ENCODE data around the gene APLP2.
"Not testable (repeated sequence)": the region's sequence is repeated elsewhere in the genome, so short reads cannot be mapped to it uniquely, and the experiment has no call there.

APLP2 gene

DNA sequence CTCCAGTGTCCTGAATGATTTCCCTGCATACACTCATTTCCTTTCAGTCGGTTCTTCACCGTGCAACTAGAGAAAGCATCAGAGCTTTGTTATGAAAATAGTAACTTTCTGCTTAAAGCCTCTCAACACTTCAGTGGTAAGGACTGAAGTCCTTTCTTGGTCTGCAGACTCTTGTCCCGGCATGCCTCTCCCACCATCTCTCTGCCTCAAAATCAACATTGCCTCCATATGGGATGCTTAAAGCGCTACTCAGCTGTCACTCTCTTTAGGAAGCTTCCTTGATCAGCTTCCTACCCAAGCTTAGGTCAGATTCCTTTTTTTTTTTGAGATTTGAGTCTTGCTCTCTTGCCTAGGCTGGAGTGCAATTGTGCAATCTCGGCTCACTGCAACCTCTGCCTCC is 36.7 kb downstream of the APLP2 start:
- Histone ChIP-seq H3K27me3 (ENCODE audit: control insufficient read depth, insufficient read depth, low read length) (peaks cover 20% of the 10 kb centered on the region), H3K4me1 (ENCODE audit: control insufficient read depth, insufficient read depth, low read length) (peaks cover 21% of the 10 kb centered on the region), H3K9me3 (replicated peaks; ENCODE audit: low read length) (no peaks in the 10 kb centered on the region)

DNA sequence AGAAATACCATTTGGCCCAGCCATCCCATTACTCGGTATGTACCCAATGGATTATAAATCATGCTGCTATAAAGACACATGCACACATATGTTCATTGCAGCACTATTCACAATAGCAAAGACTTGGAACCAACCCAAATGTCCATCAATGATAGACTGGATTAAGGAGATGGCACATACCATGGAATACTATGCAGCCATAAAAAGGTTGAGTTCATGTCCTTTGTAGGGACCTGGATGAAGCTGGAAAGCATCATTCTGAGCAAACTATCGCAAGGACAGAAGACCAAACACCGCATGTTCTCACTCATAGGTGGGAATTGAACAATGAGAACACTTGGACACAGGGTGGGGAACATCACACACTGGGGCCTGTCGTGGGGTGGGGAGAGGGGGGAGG is 39.0 kb downstream of the APLP2 start:
- H3K4me1 ChIP-seq (ENCODE audit: control insufficient read depth, insufficient read depth, low read length); H3K9ac ChIP-seq (ENCODE audit: low read depth, low read length); H3K4me3 ChIP-seq (ENCODE audit: low read length); H3K4me2 ChIP-seq (ENCODE audit: low read length); H3K9me3 ChIP-seq (replicated peaks; ENCODE audit: low read length): not testable (repeated sequence)
- Histone ChIP-seq H3K27me3 (ENCODE audit: control insufficient read depth, insufficient read depth, low read length) (peaks cover 24% of the 10 kb centered on the region), H3K36me3 (ENCODE audit: insufficient read depth, low read length) (peaks cover 39% of the 10 kb centered on the region)

More for the DNA sequence above, 36.7 kb downstream of the APLP2 start:
- H3K9ac ChIP-seq (ENCODE audit: low read depth, low read length): no peak overlapping the region
- peaks cover 21% of the 10 kb centered on the region for H3K36me3 ChIP-seq (ENCODE audit: insufficient read depth, low read length)
- no peak overlapping the region for H3K4me2 ChIP-seq (ENCODE audit: low read length)
- no peak overlapping the region for H3K4me3 ChIP-seq (ENCODE audit: low read length)

DNA sequence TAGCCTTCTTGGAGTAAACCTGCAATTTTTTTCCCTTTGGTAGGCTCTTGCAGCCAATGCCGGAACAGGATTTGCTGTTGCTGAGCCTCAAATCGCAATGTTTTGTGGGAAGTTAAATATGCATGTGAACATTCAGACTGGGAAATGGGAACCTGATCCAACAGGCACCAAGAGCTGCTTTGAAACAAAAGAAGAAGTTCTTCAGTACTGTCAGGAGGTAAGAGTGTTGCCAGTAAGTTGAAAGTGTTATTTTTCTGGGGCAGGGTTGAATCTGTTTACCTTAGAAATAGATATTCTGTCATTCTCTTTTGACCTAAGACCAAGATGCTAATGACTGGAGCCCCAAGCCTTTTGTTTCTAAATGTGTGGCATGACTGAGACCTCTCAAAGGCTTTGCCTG is 39.7 kb downstream of the APLP2 start:
- Histone ChIP-seq H3K4me1 (ENCODE audit: control insufficient read depth, insufficient read depth, low read length) (no peaks in the 10 kb centered on the region), H3K36me3 (ENCODE audit: insufficient read depth, low read length) (peaks cover 45% of the 10 kb centered on the region), H3K27me3 (ENCODE audit: control insufficient read depth, insufficient read depth, low read length) (peaks cover 24% of the 10 kb centered on the region), H3K9me3 (replicated peaks; ENCODE audit: low read length) (no peaks in the 10 kb centered on the region), H3K4me2 (ENCODE audit: low read length) (no peak overlapping the region), H3K9ac (ENCODE audit: low read depth, low read length) (no peak overlapping the region), H3K4me3 (ENCODE audit: low read length) (no peak overlapping the region)

DNA sequence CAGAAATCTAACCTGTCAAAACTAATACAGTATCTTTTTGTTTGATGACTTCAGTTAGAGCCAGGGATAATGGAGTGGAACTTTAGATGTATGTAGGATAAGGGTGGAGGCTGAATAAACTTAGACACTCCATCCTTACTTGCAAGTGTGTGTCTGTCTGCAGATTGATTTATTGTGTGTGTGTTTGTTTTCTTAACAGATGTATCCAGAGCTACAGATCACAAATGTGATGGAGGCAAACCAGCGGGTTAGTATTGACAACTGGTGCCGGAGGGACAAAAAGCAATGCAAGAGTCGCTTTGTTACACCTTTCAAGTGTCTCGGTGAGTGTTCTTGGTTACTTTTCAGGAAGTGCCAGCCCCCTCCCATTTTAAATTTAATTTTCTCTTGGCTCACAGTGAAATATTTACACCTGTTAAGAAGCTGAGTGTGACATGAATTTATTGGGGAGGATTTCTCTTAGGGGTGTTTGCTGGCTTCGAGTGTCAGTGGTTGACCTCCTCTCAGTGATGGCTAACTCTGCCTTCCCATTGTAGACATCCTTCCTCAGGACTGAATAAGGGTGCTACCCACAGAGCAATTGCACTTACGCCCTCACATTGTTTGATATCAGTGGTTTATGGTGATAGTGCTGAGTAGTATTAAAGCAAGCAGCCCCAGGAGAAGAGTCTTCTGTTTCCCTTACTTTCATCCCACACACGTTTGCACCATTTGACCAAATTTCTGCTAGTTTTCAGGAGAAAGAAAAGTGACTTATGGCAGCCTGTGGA is 40.8 kb downstream of the APLP2 start:
- no peak overlapping the region for H3K9ac ChIP-seq (ENCODE audit: low read depth, low read length)
- H3K9me3 ChIP-seq (replicated peaks; ENCODE audit: low read length): no peaks in the 10 kb centered on the region
- peaks cover 45% of the 10 kb centered on the region for H3K36me3 ChIP-seq (ENCODE audit: insufficient read depth, low read length)

DNA sequence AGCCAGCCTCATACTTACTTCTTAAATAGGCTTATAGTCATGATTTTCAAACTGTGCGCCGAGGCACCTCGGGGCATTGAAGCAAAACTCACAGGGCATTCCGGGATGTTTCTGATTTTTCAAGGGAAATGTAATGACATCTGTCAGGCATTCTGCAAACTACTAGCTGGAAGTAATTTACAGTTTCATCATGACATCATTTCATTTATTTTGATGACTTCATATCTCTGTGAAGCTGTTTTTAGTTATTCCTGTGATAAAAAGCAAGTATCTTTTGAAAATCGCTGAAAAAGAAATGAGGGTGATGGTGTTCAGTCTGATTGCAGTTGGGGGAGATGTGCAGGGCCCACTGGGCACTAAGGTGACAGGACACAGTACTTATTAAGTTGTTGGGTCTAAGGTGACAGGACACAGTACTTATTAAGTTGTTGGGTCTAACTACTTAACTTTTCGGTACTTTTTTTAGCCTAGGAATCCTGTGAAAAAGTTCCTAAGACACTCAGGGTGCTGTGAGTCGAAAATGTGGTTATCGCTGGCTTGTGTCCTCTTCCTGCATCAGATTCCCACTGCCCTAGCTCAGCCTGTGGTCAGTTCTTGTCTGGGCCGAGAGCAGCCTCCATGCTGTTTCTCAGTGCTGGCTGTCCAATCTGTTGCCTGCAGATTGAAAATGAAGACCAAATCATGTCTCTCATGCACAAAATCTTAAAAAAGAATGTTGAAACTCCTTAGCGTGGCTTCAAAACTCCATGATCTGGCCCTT is 42.6 kb downstream of the APLP2 start:
- H3K27me3 ChIP-seq (ENCODE audit: control insufficient read depth, insufficient read depth, low read length): peaks cover 16% of the 10 kb centered on the region
- H3K9me3 ChIP-seq (replicated peaks; ENCODE audit: low read length): no peaks in the 10 kb centered on the region
- H3K9ac ChIP-seq (ENCODE audit: low read depth, low read length): no peak overlapping the region
- H3K36me3 ChIP-seq (ENCODE audit: insufficient read depth, low read length): peaks cover 45% of the 10 kb centered on the region
- H3K4me1 ChIP-seq (ENCODE audit: control insufficient read depth, insufficient read depth, low read length): peaks cover 3% of the 10 kb centered on the region
- H3K4me2 ChIP-seq (ENCODE audit: low read length): no peak overlapping the region
- no peak overlapping the region for H3K4me3 ChIP-seq (ENCODE audit: low read length)

More for the DNA sequence above, 40.8 kb downstream of the APLP2 start:
- Histone ChIP-seq H3K27me3 (ENCODE audit: control insufficient read depth, insufficient read depth, low read length) (peaks cover 16% of the 10 kb centered on the region), H3K4me2 (ENCODE audit: low read length) (no peak overlapping the region), H3K4me3 (ENCODE audit: low read length) (no peak overlapping the region), H3K4me1 (ENCODE audit: control insufficient read depth, insufficient read depth, low read length) (peaks cover 3% of the 10 kb centered on the region)

DNA sequence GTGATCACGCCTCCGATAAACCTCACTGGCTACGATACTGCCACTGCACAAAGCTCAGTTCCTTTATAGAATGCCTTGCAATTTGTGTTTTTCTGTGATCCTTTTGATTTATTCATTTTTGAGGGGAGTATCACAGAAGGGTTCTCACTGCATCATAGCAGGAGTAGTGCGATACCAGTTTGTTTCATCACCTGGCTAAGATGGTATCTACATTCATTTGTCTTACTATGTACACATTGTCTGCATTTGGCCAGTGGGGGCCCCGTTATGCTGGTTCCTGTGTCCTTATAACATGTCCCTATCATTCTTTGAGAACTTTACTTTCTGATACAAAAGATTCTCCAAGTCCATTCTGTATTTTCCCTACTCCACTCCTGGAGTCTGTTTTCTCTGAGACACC is 44.6 kb downstream of the APLP2 start:
- no peak overlapping the region for H3K4me3 ChIP-seq (ENCODE audit: low read length)
- H3K4me1 ChIP-seq (ENCODE audit: control insufficient read depth, insufficient read depth, low read length): peaks cover 3% of the 10 kb centered on the region
- peaks cover 45% of the 10 kb centered on the region for H3K36me3 ChIP-seq (ENCODE audit: insufficient read depth, low read length)
- peaks cover 15% of the 10 kb centered on the region for H3K27me3 ChIP-seq (ENCODE audit: control insufficient read depth, insufficient read depth, low read length)
- no peak overlapping the region for H3K9ac ChIP-seq (ENCODE audit: low read depth, low read length)
- H3K9me3 ChIP-seq (replicated peaks; ENCODE audit: low read length): no peaks in the 10 kb centered on the region
- H3K4me2 ChIP-seq (ENCODE audit: low read length): no peak overlapping the region

DNA sequence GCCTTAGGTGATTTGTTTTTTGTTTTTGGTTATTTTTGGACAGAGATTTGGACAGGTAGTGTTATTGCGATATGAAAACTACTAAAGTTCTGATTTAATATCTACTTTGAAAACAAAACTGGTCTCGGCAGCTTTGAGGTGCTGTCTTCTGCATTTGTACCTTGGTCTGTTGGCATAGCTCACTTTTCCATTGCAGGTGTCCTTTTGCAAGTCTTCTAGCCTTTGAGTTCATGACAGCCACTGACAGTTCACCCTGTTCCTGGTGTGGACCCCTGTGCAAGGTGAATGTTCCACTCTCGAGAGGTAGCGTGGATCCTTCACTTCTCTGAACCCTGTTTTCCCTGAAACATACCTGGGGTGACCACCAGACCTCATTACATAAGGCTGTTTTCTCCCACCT is 45.0 kb downstream of the APLP2 start:
- Histone ChIP-seq H3K9ac (ENCODE audit: low read depth, low read length) (no peak overlapping the region), H3K9me3 (replicated peaks; ENCODE audit: low read length) (no peaks in the 10 kb centered on the region), H3K27me3 (ENCODE audit: control insufficient read depth, insufficient read depth, low read length) (peaks cover 12% of the 10 kb centered on the region), H3K4me2 (ENCODE audit: low read length) (no peak overlapping the region), H3K4me3 (ENCODE audit: low read length) (no peak overlapping the region), H3K36me3 (ENCODE audit: insufficient read depth, low read length) (peaks cover 40% of the 10 kb centered on the region), H3K4me1 (ENCODE audit: control insufficient read depth, insufficient read depth, low read length) (peaks cover 3% of the 10 kb centered on the region)

- peaks cover 3% of the 10 kb centered on the region for H3K4me1 ChIP-seq (ENCODE audit: control insufficient read depth, insufficient read depth, low read length)
- H3K9me3 ChIP-seq (replicated peaks; ENCODE audit: low read length): no peaks in the 10 kb centered on the region
- no peak overlapping the region for H3K4me3 ChIP-seq (ENCODE audit: low read length)
- peaks cover 37% of the 10 kb centered on the region for H3K36me3 ChIP-seq (ENCODE audit: insufficient read depth, low read length)
- no peak overlapping the region for H3K4me2 ChIP-seq (ENCODE audit: low read length)
- H3K27me3 ChIP-seq (ENCODE audit: control insufficient read depth, insufficient read depth, low read length): peaks cover 11% of the 10 kb centered on the region
- H3K9ac ChIP-seq (ENCODE audit: low read depth, low read length): no peak overlapping the region
These were observed 45.5 kb downstream of the APLP2 start for GRCh38 chr11:130115218-130115617.

- H3K4me1 ChIP-seq (ENCODE audit: control insufficient read depth, insufficient read depth, low read length): peaks cover 15% of the 10 kb centered on the region
- no peaks in the 10 kb centered on the region for H3K27me3 ChIP-seq (ENCODE audit: control insufficient read depth, insufficient read depth, low read length)
- H3K4me3 ChIP-seq (ENCODE audit: low read length): no peak overlapping the region
- no peak overlapping the region for H3K4me2 ChIP-seq (ENCODE audit: low read length)
- H3K9me3 ChIP-seq (replicated peaks; ENCODE audit: low read length): no peaks in the 10 kb centered on the region
- no peak overlapping the region for H3K9ac ChIP-seq (ENCODE audit: low read depth, low read length)
- H3K36me3 ChIP-seq (ENCODE audit: insufficient read depth, low read length): peaks cover 36% of the 10 kb centered on the region
These were observed 48.5 kb downstream of the APLP2 start for GRCh38 chr11:130118165-130118564.

GRCh38 chr11:130118636-130119387 is 49.1 kb downstream of the APLP2 start:
- no peak overlapping the region for H3K4me2 ChIP-seq (ENCODE audit: low read length)
- H3K4me1 ChIP-seq (ENCODE audit: control insufficient read depth, insufficient read depth, low read length): peaks cover 19% of the 10 kb centered on the region
- peaks cover 40% of the 10 kb centered on the region for H3K36me3 ChIP-seq (ENCODE audit: insufficient read depth, low read length)
- no peaks in the 10 kb centered on the region for H3K27me3 ChIP-seq (ENCODE audit: control insufficient read depth, insufficient read depth, low read length)
- no peak overlapping the region for H3K4me3 ChIP-seq (ENCODE audit: low read length)
- no peaks in the 10 kb centered on the region for H3K9me3 ChIP-seq (replicated peaks; ENCODE audit: low read length)
- H3K9ac ChIP-seq (ENCODE audit: low read depth, low read length): no peak overlapping the region

DNA sequence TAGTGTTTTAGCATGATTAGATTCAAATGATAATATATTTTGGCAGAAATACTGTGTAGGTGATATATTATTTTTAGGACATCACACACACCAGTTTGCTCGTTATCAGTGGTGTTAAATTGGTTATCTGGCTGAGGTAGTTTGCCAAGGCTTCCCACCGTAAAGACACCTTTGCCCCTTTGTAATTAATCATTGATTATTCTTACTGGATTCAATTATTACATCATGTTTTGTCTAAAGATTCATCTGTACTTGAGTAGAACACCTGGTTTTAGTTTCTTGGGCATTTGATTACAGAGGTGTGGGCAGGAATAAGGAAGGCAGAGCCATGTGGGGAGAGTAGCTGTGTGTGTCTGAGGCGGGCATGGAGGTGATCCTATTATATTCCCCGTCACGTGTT is 50.4 kb downstream of the APLP2 start:
- Histone ChIP-seq H3K4me1 (ENCODE audit: control insufficient read depth, insufficient read depth, low read length) (peaks cover 30% of the 10 kb centered on the region), H3K9ac (ENCODE audit: low read depth, low read length) (no peak overlapping the region), H3K4me2 (ENCODE audit: low read length) (no peak overlapping the region), H3K9me3 (replicated peaks; ENCODE audit: low read length) (no peaks in the 10 kb centered on the region), H3K27me3 (ENCODE audit: control insufficient read depth, insufficient read depth, low read length) (no peaks in the 10 kb centered on the region), H3K4me3 (ENCODE audit: low read length) (no peak overlapping the region), H3K36me3 (ENCODE audit: insufficient read depth, low read length) (peaks cover 42% of the 10 kb centered on the region)
